Gastroesophageal sphincter (tissue), 3 donors: ENCODE results near the gene AP2A2.

ENCODE experiments used
- EP300 ChIP-seq: sonication (generic); formaldehyde crosslinking; IDR thresholded peaks from one replicate; pipeline ENCODE4 v1.6.1; 2017; ENCODE audit warnings: antibody characterized with exemption, mild to moderate bottlenecking
- POLR2AphosphoS5 ChIP-seq: sonication (generic); formaldehyde crosslinking; IDR thresholded peaks from one replicate; pipeline ENCODE4 v1.6.1; 2017; ENCODE audit warnings: antibody characterized with exemption
- TF ChIP-seq, protein P1 (sequence below), 4 experiments: fragments of 200-600 bp in 2 of 4; fragments of 450-650 bp in 2 of 4; sonication (generic) in 1 of 4; IDR thresholded peaks; one replicate each; pipeline ENCODE4 v1.5.1; 2017 to 2019; ENCODE audit warnings: antibody characterized with exemption in 4 of 4, mild to moderate bottlenecking in 2 of 4, moderate library complexity in 2 of 4

DNA sequence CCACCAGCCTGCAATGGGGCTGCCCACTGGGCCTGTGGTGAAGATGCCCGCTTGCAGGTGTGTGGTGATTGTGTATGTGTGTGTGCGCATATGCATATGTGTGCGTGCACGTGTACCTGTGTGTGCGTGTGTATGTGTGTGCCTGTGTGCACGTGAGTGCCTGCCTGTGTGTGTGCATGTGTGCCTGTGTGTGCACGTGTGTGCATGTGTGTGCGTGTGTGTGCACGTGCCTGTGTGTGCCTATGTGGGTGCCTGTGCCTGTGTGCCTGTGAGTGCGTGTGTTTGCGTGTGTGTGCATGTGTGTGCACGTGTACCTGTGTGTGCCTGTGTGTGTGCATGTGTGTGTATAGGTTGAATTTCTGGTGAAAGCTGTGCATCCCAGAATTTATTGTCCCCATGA lies 113.3 kb downstream of the AP2A2 start:
- TF ChIP-seq, protein P1, sequence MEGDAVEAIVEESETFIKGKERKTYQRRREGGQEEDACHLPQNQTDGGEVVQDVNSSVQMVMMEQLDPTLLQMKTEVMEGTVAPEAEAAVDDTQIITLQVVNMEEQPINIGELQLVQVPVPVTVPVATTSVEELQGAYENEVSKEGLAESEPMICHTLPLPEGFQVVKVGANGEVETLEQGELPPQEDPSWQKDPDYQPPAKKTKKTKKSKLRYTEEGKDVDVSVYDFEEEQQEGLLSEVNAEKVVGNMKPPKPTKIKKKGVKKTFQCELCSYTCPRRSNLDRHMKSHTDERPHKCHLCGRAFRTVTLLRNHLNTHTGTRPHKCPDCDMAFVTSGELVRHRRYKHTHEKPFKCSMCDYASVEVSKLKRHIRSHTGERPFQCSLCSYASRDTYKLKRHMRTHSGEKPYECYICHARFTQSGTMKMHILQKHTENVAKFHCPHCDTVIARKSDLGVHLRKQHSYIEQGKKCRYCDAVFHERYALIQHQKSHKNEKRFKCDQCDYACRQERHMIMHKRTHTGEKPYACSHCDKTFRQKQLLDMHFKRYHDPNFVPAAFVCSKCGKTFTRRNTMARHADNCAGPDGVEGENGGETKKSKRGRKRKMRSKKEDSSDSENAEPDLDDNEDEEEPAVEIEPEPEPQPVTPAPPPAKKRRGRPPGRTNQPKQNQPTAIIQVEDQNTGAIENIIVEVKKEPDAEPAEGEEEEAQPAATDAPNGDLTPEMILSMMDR (IDR thresholded peaks at IDR 0.05), result no peak
- TF ChIP-seq EP300 (no peak), POLR2AphosphoS5 (no peak)
